GM18873 (cell line): ENCODE data around the gene MYOF.
"Not testable (repeated sequence)": the region's sequence is repeated elsewhere in the genome, so short reads cannot be mapped to it uniquely, and the experiment has no call there.

ENCODE experiments used
- ATAC-seq: cut with Tn5 transposase; IDR thresholded peaks from one replicate; pipeline ENCODE4 v1.9.1; 2021; ENCODE audit warnings: mild to moderate bottlenecking, moderate library complexity, moderate number of reproducible peaks; ENCODE audit not compliant: unreplicated experiment, low FRiP score

The MYOF gene

DNA sequence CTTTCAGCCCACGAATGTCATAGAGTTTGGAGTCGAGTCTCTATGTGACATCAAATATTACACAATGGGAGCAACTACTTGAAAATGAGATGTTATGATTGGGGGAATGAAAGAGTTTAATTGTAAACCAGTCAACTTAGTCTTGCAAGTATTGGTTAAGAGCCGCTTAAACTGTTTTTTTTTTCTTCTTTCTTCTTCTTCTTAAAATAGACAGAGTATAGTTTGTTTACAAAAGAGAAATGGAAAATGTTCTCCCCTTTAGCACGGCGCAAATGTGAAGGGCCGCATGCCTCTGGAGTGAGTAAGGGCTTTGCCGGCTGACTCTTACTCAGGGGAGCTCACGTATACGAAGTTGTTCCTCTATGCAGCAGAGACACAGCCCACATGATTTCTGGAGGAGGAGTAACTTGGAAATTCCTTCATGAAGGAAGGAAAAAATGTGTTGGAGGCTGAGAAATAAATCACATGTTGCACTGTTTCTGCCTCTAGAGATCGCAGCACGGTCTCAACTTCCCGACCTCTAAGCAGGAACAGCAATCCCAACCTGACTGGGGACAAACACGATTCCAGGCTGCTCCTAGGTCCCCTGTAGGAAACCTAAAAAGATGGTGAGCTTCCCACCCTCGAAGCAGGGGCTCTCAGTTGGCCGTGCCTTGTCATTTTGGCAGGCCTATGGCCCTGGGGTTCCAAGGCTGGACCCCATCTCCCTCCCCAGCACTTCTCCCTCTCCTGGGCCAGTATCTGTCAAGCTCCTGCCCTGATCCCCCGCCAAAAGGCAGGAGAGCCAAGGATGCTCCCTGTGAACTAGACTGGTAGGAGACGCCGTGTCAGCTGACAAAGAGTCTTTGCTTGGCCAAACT lies 44.8 kb downstream of the MYOF start:
- ATAC-seq, result no peak

DNA sequence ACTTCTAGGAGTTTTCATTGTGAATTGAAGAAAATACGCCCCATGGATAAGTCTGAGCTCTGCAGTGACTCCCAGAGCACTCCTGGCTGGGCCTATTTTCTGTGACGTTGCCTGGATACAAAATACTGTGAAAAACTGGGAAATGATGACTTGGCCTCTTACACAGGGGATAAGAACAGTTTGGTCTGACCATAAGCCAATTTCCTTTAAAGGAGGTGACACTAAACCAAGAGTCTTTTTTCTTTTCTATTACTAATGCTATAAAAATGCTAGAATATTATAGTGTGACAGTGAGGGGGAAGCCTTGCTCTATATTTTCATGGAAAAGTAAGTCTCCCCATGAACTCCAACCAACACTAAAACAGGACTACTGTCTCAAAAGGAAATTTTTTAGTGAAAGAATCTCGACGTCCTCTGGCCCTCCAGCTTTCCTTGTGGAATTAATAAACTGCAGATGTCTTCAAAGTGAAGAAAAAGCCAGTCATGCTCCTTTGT lies 45.5 kb downstream of the MYOF start:
- no peak for ATAC-seq

DNA sequence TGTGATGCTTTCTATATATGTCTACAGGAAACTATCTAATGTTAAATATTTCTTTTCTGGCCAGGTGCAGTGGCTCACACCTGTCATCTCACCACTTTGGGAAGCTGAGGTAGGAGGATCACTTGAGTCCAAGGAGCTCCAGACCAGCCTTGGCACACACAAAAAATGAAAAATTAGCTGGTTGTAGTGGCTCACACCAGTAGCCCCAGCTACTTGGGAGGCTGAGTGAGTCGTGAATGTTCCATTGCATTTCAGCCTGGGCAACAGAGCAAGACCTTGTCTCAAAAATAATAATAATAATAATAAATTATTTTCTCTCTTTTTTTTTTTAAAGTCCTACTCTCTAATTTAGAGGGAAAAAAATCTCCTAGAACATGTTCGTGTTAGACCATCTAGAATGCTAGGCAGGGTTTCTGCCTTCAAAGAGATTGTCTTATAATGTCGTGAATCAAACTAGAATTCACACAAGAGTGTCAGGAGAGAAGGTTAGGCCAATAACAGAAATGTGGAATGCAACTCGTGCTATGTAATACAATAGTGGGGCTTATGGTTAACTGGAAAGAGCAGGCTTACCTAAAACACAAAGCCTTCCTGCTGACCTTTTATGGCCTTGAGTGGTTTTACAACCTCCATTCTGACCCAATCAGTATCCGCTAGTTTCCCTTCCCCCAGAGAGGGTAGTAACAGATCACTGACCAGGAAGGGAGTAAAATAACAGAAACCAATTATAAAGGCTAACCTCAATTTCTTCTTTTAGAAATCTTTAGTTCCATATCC lies 46.3 kb downstream of the MYOF start:
- no peak for ATAC-seq

DNA sequence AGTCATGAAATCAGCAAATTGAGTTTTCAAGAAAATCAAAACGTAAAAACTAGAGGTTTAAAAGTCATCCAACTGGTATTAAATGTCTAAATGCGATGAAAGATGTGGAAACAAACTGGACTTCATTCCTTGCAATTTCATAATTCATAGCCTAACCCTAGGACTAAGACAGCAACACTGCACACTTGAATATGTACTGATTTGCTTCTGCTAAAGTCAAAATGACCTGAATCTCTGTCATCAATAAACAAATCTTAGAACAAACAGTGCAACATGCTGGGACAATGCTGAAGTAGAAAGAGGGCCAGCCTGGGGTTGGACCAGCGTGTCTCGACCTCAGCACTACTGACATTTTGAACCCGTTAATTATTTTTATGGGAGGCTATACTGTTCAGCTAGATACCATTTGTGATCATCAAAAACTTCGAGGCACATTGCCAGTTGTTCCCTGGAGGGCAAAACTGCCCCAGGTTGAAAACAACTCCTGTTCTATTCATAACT lies 47.1 kb downstream of the MYOF start:
- no peak for ATAC-seq

DNA sequence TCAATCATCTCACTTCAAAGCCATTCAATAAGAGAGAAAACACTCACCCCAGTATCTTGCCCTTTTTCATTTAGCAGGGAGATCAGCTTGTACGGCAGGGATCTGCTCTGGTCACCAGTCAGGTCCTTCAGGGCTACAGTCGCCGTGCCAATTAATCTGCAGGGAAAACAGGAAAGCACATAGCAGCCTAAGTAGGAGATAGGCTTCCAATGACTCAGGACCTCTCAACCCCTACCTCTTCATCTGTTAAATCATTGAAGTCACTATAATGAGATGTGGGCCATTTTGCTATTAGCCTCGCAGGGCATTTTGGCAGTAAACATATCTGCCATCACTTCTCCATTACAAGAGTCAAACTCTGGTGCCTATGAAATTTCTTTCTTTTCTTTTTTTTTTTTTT lies 50.8 kb downstream of the MYOF start:
- ATAC-seq, result no peak

DNA sequence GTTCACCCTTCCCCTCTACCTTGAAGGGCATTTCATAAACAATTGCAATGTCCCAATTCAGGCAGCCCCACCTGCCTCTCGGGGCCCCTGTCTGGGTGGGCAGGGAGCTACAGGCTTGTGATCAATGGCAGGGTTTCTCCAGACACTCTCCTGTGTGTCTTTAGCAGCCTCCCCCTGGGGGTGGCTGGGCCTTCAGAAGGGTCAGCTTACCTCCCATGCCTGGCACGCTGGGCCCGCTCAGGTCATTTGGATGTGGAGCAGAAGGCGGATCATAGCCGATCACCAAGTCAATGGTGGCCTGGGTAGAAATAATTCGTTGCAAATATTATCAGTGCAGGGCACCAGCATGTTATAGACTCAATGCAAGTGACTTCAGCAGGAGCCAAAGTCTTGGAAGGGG lies 56.3 kb downstream of the MYOF start:
- no peak for ATAC-seq

DNA sequence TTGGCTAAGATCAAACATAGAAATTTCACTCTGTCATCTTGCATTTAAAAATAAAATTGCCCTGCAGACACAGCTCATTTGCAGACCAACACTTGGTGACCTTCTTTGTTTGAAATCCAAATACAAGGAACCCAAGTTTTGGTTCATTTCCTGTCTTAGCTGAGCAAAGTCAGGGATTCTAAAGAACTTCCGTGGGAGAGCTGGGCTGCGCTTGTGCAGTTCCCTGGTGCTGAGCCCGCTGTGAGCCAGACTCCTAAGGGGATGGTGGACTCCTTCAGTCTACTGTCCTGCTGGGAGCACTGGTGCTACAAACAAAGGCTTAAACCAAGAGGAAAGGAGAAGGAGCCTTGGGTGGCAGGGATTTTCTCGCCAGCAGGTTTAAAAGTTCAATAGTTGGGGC lies 60.0 kb downstream of the MYOF start:
- no peak for ATAC-seq

DNA sequence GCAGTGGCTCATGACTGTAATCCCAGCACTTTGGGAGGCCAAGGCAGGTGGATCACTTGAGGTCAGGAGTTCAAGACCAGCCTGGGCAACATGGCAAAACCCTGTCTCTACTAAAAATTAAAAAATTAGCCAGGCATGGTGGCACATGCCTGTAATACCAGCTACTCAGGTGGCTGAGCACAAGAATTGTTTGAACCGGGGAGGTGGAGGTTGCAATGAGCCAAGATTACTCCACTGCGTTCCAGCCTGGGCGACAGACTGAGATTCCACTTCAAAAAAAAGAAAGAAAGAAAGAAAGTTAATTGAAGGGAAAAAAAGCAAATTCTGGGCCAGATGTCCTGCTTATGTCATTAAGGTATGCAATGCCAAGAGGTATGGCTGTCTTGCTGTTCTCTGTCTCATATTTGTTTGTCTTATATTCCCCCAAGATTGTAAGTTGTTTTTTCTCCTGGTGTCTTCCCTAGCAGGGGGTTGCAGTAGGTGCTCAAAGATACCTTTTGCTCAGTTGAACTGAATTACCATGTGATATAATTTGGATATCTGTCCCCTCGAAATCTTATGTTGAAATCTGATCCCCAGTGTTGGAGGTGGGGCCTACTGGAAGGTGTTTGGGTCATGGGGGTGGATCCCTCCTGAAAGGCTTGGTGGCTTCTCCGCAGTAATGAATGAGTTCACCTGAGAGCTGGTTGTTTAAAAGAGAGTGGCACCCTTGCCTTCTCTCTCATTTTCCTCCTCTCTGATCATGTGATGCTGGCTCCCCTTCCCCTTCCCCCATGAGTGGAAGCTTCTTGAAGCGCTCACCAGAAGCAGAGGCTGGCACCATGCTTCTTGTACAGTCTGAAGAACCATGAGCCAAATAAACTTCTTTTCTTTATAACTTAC lies 60.9 kb downstream of the MYOF start:
- no peak for ATAC-seq

DNA sequence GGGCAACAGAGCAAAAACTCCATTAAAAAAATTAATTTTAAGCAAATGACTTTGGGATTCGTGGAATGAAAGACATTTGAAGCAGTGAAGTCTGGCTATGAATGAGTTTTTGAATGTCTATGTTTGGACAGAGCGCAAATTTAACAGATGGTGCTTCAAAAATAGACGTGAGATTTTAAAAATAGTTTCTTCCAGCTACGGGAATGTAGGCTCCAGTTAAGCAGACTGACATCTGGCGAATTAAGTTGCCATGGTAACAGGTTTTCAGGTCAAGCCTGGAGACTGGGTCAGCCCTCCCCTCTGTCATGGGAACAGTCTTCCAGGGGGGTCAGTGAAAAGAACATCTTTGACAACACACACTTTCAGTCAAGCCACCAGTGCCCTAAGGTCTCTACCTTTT lies 62.0 kb downstream of the MYOF start:
- ATAC-seq, result no peak

DNA sequence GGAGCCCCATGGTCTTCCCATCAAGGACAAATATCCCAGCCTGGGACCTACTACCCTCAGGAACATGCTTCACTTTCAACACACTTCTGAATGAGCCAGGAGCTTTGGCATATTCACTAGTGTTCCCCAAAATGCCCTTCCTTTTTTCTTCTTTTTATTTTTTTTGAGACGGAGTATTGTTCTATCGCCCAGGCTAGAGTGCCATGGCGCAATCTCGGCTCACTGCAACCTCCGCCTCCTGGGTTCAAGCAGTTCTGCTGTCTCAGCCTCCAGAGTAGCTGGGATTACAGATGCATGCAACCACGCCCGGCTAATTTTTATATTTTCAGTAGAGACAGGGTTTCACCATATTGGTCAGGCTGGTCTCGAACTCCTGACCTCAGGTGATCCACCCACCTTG lies 63.1 kb downstream of the MYOF start:
- ATAC-seq, result not testable (repeated sequence)

DNA sequence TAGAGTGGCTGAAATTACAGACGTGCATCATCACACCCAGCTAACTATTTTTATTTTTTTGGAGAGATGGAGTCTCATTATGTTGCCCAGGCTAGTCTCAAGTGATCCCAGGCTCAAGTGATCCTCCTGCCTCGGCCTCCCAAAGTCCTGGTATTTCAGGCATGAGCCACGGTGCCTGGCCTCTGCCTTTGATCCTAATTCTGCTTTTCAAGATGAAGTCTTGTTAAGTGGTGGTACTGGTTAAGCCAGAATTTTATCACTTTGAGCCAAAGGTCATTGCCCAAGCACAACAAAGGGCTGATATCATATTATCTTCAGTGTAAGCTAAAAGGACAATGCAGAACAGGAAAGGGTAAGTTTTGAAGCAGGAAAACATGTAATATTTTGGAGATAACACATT lies 64.2 kb downstream of the MYOF start:
- no peak for ATAC-seq

DNA sequence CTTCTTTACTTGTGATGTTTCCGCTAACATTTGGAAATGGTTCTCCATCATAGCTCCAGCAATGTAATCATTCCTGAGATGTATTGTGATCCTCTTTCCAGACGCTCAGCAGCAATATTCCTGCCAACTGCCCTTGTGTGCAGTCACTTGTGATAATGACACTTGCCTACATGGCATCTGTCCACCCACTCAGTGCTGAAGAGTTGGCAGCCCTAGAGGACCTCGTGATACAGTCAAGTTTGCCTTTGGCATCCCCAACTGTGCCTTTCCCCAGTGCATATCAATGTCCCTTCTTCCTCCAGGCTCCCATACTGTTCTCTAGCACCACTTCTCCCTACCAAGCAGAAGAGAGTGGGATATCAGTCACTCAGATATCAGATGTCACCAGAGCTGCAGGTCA lies 64.9 kb downstream of the MYOF start:
- no peak for ATAC-seq

DNA sequence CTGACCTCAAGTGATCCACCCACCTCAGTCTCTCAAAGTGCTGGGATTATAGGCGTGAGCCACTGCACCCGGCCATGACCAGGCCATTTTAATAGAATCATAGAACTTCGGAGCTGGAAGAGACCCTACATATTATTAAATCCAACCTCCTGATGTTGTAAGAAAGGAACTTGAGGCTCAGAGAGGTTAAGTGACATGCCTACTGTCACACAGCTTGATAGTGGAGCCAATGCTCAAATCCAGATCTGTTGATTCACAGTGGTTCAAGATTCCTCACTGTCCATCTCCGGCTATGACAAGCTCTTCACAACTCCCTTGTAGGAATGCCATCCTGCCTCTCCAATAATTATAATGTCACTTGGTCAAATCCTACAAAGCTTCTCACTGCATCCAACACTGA lies 65.3 kb downstream of the MYOF start:
- ATAC-seq, result no peak

DNA sequence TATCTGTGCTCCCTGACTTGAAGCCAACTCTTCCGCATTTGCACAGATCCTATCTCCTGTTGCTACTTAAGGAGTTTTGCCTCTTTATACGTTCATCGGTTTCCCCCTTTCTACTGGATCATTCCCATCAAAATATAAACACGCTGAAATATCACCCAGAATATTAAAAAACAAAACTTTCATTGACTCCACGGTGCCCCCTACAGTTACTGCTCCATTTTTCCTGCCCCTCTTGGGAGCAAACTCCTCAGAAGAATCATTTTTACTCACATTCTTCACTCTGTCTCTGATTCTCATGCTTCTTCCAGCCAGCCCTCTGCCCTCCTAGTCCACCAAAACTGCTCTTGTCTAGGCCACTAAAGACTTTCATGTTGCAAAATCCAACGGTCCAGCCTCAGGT lies 66.4 kb downstream of the MYOF start:
- ATAC-seq, result no peak

DNA sequence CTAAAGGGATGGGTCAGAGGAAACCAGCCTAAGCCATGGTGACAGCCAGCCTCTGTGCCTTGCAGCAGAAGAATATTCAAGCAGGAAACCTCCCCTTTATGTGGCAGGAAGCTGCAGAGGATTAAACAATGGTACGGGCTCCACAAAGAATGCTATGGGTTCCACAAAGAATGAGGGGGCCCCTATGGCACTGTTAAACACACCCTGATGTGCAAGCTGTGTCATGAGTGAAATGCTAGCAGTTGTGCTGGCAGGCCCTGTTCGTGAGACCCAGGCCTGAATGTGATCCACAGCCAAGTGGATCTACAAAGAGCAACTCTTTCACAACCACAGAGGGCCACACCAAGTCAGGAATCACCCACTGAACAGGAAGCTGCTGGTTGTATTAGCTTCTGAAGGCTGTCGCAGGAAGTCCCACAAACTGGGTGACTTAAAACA lies 68.9 kb downstream of the MYOF start:
- ATAC-seq, result no peak

DNA sequence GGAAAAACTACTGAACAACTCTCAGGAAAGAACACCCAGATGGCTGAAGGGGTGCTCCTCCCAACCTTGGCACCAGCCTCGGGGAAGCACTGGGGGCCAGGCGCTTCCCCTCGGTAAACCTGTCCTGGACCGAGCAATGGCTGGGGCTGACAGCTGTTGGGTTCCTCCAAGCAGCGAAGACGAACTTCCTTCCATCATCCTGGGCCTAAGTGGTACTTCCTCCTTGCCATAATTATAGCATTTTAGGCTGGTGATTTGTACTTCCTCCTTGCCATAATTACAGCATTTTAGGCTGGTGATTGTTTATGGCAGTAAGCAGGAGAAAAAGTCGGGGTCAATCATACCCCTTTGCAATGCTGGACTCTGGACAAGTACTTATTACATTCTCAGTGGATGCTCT lies 69.3 kb downstream of the MYOF start:
- ATAC-seq, result no peak

DNA sequence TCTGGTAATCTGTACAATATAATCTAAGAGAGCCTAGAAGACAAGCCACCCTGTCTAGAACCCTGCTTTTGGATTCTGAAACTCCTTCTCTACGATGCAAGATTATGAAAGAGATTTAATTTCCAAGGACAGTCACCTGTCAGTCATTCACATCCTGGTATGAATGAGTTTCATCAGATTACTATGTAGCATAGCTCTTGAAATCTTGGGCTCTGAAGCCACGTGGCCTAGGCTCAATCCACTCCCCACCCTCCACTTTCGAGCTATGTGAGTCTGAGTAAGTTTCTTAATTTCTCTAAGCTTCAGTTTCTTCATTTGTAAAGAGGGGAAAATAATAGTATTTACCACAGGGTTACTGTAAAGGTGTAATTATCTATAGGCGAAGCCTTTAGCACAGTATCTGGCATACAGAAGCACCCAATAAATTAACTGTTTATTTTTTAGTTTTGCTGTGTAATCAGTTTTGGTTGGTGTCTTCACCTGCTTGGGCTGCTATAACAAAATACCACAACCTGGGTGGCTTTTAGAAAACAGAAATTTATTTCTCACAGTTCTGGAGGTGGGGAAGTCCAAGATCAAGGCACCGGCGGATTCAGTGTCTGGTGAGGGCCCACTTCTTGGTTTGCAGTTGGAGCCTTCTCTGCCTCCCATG lies 71.3 kb downstream of the MYOF start:
- no peak for ATAC-seq

DNA sequence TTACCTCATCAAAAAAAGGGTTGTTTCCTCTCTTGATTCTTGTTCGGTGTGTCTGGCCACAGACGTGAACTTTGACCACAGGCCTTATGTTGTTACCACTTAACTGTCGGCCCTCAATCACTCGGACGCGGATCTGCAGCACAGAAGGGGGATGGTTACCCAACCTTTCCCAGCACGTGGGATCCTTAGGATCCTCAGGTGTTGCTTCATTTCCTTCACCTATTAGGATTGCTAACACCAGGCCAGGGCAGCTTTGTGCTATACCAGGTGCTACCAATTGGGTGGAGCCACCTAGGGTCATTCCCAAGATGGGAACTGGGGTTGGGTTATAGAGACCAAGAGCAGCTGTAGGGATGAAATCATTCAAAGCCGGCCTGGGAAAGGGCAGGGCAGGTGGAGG lies 73.4 kb downstream of the MYOF start:
- ATAC-seq, result no peak

DNA sequence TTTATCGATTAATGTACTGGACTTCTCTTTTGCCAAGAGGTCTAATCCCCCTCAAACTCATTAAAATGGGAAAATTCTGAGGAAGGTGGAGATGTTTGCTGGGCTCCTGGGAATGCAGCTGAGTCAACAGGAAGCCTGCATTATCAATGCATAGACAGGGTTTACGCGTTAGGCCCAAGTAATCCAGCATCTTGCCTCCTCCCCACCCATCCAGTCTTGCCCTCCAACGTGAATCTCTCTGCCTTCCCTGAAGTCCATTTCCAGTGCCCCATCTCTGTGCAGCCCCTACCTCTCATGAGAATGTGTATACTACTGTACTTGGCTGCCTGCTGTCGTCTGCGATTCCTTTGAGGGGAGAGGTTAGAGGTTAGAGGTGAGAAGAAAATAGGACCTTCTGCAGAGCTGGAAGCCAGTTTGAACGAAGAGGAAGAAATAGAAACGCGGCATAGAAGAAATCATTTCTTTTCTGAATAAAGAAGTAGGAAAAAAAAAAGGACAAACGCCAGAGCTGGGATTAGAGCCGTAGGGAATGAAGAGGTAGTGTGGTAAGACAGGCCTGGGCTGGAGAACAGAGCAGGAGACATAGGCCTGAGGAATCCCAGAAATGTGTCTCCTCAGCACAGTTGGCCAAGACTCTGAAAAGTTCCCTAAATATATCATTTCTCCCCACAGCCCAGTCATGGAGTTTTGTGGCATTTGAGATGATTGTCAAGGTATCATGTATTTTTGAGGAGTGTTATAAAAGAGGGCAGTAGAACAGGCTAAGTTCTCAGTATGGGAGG lies 75.6 kb downstream of the MYOF start:
- ATAC-seq, result no peak
